ENCODE data around the gene TRHDE. TPM values are rescaled to one million over a fixed set of nuclear protein-coding genes. Genes with fewer than 3 reads are reported as not detected.
"Not testable (repeated sequence)": the region's sequence is repeated elsewhere in the genome, so short reads cannot be mapped to it uniquely, and the experiment has no call there.

Gene TRHDE
- total RNA-seq, 1 donor from 2014 or later: 5.6 TPM

DNA sequence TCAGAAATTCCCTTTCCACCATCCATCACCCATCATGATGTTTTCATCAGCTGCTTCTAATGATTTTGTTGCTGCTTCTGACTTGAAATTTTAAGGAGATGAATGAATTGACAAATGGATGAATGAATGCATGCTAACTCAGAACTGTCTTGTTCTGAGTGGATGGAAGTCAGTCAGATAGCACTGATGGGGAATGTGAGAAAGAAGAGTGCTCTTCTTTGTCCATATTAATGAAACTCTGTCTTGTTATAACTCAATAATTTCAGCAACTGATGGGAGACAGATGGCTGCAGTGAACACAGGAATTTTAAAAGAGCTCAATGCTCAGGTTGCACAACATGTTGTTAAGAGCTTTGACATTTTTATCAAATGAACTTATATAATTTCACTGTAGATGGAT lies 422.0 kb downstream of the TRHDE start:
- no peak for TF ChIP-seq CTCF (IDR thresholded peaks at IDR 0.05; ENCODE audit: insufficient read depth, low read length, poor library complexity, severe bottlenecking)
- DNase-seq (ENCODE audit: low read depth): no peak
- Histone ChIP-seq H3K27me3 (ENCODE audit: control insufficient read depth, insufficient read depth, low read length) (no peaks in the 10 kb centered on the region), H3K36me3 (ENCODE audit: control insufficient read depth, insufficient read depth, low read length) (no peaks in the 10 kb centered on the region), H3K4me3 (ENCODE audit: low read depth, low read length) (no peak overlapping the region)

GRCh38 chr12:72699362-72699761 lies 427.2 kb downstream of the TRHDE start:
- no peak overlapping the region for H3K4me3 ChIP-seq (ENCODE audit: low read depth, low read length)
- no peaks in the 10 kb centered on the region for H3K27me3 ChIP-seq (ENCODE audit: control insufficient read depth, insufficient read depth, low read length)
- H3K36me3 ChIP-seq (ENCODE audit: control insufficient read depth, insufficient read depth, low read length): no peaks in the 10 kb centered on the region
- TF ChIP-seq CTCF (IDR thresholded peaks at IDR 0.05; ENCODE audit: insufficient read depth, low read length, poor library complexity, severe bottlenecking): no peak
- no peak for DNase-seq (ENCODE audit: low read depth)

- H3K4me3 ChIP-seq (ENCODE audit: low read depth, low read length); H3K36me3 ChIP-seq (ENCODE audit: control insufficient read depth, insufficient read depth, low read length); H3K27me3 ChIP-seq (ENCODE audit: control insufficient read depth, insufficient read depth, low read length); DNase-seq (ENCODE audit: low read depth): not testable (repeated sequence)
These were observed 439.9 kb downstream of the TRHDE start for GRCh38 chr12:72712025-72712424.

- TF ChIP-seq CTCF (IDR thresholded peaks at IDR 0.05; ENCODE audit: insufficient read depth, low read length, poor library complexity, severe bottlenecking): no peak
- no peaks in the 10 kb centered on the region for H3K27me3 ChIP-seq (ENCODE audit: control insufficient read depth, insufficient read depth, low read length)
- H3K4me3 ChIP-seq (ENCODE audit: low read depth, low read length): no peak overlapping the region
- no peaks in the 10 kb centered on the region for H3K36me3 ChIP-seq (ENCODE audit: control insufficient read depth, insufficient read depth, low read length)
- DNase-seq (ENCODE audit: low read depth): no peak
These were observed 444.1 kb downstream of the TRHDE start for GRCh38 chr12:72716221-72716620.

- H3K27me3 ChIP-seq (ENCODE audit: control insufficient read depth, insufficient read depth, low read length): no peaks in the 10 kb centered on the region
- H3K4me3 ChIP-seq (ENCODE audit: low read depth, low read length): no peak overlapping the region
- no peaks in the 10 kb centered on the region for H3K36me3 ChIP-seq (ENCODE audit: control insufficient read depth, insufficient read depth, low read length)
- no peak for DNase-seq (ENCODE audit: low read depth)
- TF ChIP-seq CTCF (IDR thresholded peaks at IDR 0.05; ENCODE audit: insufficient read depth, low read length, poor library complexity, severe bottlenecking): no peak
These were observed 444.9 kb downstream of the TRHDE start for GRCh38 chr12:72717036-72717435.
